Keratinocyte (primary cell): ENCODE data around the gene ZBTB24. TPM values are rescaled to one million over a fixed set of nuclear protein-coding genes. Genes with fewer than 3 reads are reported as not detected.

ENCODE experiments used
- DNase-seq: peaks from one replicate; pipeline ENCODE4 v3.0.0-alpha.2; 2011; ENCODE audit warnings: low read depth, missing footprints, low spot score
- FAIRE-seq: peaks from 2 replicates; lab custom pipeline; 2011; peaks lifted over from hg19 to GRCh38; lab: Jason Lieb, UNC
- H2AFZ ChIP-seq: 2 replicates; pipeline ENCODE4 v1.6.0; 2012; ENCODE audit warnings: low read length, control low read depth, inconsistent platforms; ENCODE audit not compliant: control insufficient read depth
- H3K27ac ChIP-seq: 2 replicates; pipeline ENCODE4 v1.5.1; 2011; ENCODE audit warnings: low read length; ENCODE audit not compliant: control insufficient read depth, insufficient read depth
- H3K27me3 ChIP-seq: 3 replicates; pipeline ENCODE4 v1.6.0; 2011; ENCODE audit warnings: low read length; ENCODE audit not compliant: control insufficient read depth, insufficient read depth; ENCODE audit errors: extremely low read depth
- H3K36me3 ChIP-seq, 2 experiments: 2 replicates in 1 of 2; 3 replicates in 1 of 2; pipeline ENCODE4 v1.5.1; 2011; ENCODE audit warnings: low read length in 2 of 2, mild to moderate bottlenecking in 1 of 2; ENCODE audit not compliant: control insufficient read depth in 2 of 2, insufficient read depth in 2 of 2; ENCODE audit errors: extremely low read depth in 1 of 2
- H3K4me1 ChIP-seq: 3 replicates; pipeline ENCODE4 v1.5.1; 2011; ENCODE audit warnings: low read length; ENCODE audit not compliant: control insufficient read depth, insufficient read depth; ENCODE audit errors: extremely low read depth
- H3K4me2 ChIP-seq: 3 replicates; pipeline ENCODE4 v1.6.0; 2011; ENCODE audit warnings: low read depth, low read length; ENCODE audit not compliant: control insufficient read depth, insufficient read depth; ENCODE audit errors: extremely low read depth
- H3K4me3 ChIP-seq, 3 experiments: fragments of 200-600 bp in 1 of 3; sonication (generic) in 1 of 3; 2 replicates in 2 of 3; 3 replicates in 1 of 3; pipeline ENCODE4 v1.5.1; 2011 to 2016; ENCODE audit warnings: low read length in 3 of 3, mild to moderate bottlenecking in 3 of 3, control low read depth in 2 of 3, inconsistent platforms in 1 of 3, low read depth in 1 of 3, mixed read lengths in 1 of 3, mixed run types in 1 of 3, moderate library complexity in 1 of 3; ENCODE audit not compliant: control insufficient read depth in 2 of 3, insufficient read depth in 2 of 3; ENCODE audit errors: extremely low read depth in 1 of 3
- H3K79me2 ChIP-seq: 2 replicates; pipeline ENCODE4 v1.6.0; 2012; ENCODE audit warnings: low read length; ENCODE audit not compliant: control insufficient read depth, insufficient read depth
- H3K9ac ChIP-seq: 3 replicates; pipeline ENCODE4 v1.6.0; 2011; ENCODE audit warnings: low read length; ENCODE audit not compliant: control insufficient read depth, insufficient read depth; ENCODE audit errors: extremely low read depth
- H3K9me1 ChIP-seq: 3 replicates; pipeline ENCODE4 v1.6.0; 2011; ENCODE audit warnings: low read length; ENCODE audit not compliant: control insufficient read depth, insufficient read depth; ENCODE audit errors: extremely low read depth
- H3K9me3 ChIP-seq: 2 replicates; pipeline ENCODE4 v1.5.1; 2012; ENCODE audit warnings: low read depth, low read length; ENCODE audit not compliant: control insufficient read depth
- H4K20me1 ChIP-seq: 3 replicates; pipeline ENCODE4 v1.6.0; 2011; ENCODE audit warnings: low read length; ENCODE audit not compliant: control insufficient read depth, insufficient read depth; ENCODE audit errors: extremely low read depth
- EZH2 ChIP-seq: IDR thresholded peaks from one replicate; pipeline ENCODE4 v1.6.1; 2012; ENCODE audit warnings: inconsistent platforms, mild to moderate bottlenecking, low read length, moderate library complexity
- dilution Hi-C: fragments of 300-500 bp; cut with MboI; formaldehyde crosslinking; loops from one replicate; pipeline ENCODE4 v1.7.0; 2020; ENCODE audit warnings: low sequenced_read_pairs; ENCODE audit not compliant: extremely low pct_ligation_motif_present
- polyA plus RNA-seq, 5 experiments: library from polyadenylated mRNA; depleted of rRNA in 3 of 5; stranded (reverse) in 3 of 5; stranded (forward) in 1 of 5; unstranded in 1 of 5; fragments of >200 nt; gene quantifications; 1 replicate in 1 of 5; 2 replicates in 3 of 5; 3 replicates in 1 of 5; pipeline versions ENCODE4 v1.2.1 to v1.2.3, GENCODE V29; 2011 to 2012; ENCODE audit warnings: missing spikeins in 2 of 5, low read depth in 1 of 5, low replicate concordance in 1 of 5
- TF ChIP-seq, protein P1 (sequence below), 3 experiments: IDR thresholded peaks in 1 of 3; conservative IDR thresholded peaks in 1 of 3; optimal IDR thresholded peaks in 1 of 3; 2 replicates in 2 of 3; 3 replicates in 1 of 3; pipeline versions ENCODE3 to v1.5.1; 2011; ENCODE audit warnings: low read length in 3 of 3, mild to moderate bottlenecking in 3 of 3, moderate library complexity in 2 of 3, control low read depth in 1 of 3, inconsistent platforms in 1 of 3; ENCODE audit not compliant: insufficient read depth in 2 of 3; ENCODE audit errors: extremely low read depth in 1 of 3

ZBTB24 gene
- polyA plus RNA-seq, 1 donor (not counting 4 experiments of a cell fraction or from before 2014, with no cell fraction given) = 4.6 TPM

DNA sequence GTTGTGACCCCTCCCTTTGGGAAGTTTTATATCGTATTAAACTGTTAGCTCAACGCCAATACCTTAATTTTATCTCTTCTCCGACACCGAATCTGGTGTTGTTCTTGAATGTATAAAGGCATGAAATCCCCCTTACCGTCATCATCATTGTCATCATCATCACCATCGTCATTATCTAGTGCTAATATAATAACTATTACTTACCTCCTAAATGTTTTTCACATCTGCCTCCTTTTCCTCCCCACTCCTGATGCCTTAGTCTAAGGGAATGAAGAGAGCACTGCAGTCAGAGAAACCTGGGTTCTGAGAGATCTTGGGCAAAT is 677 bp upstream of the ZBTB24 start:
- Histone ChIP-seq H3K36me3 (peaks cover 2 to 16% of the 10 kb centered on the region in 2 experiments), H3K9ac (peak overlapping the region; percentile 14), H2AFZ (peak overlapping the region; percentile 64), H3K79me2 (peaks cover 31% of the 10 kb centered on the region), H3K27ac (no peak overlapping the region), H3K4me2 (peak overlapping the region; percentile 75), H3K27me3 (no peaks in the 10 kb centered on the region), H3K9me3 (no peaks in the 10 kb centered on the region), H3K9me1 (no peaks in the 10 kb centered on the region), H4K20me1 (no peaks in the 10 kb centered on the region), H3K4me3 (peak overlapping the region; percentile 4 to 58 (median 18)), H3K4me1 (peaks cover 23% of the 10 kb centered on the region)
- DNase-seq = no peak
- TF ChIP-seq, protein P1, sequence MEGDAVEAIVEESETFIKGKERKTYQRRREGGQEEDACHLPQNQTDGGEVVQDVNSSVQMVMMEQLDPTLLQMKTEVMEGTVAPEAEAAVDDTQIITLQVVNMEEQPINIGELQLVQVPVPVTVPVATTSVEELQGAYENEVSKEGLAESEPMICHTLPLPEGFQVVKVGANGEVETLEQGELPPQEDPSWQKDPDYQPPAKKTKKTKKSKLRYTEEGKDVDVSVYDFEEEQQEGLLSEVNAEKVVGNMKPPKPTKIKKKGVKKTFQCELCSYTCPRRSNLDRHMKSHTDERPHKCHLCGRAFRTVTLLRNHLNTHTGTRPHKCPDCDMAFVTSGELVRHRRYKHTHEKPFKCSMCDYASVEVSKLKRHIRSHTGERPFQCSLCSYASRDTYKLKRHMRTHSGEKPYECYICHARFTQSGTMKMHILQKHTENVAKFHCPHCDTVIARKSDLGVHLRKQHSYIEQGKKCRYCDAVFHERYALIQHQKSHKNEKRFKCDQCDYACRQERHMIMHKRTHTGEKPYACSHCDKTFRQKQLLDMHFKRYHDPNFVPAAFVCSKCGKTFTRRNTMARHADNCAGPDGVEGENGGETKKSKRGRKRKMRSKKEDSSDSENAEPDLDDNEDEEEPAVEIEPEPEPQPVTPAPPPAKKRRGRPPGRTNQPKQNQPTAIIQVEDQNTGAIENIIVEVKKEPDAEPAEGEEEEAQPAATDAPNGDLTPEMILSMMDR (optimal IDR thresholded peaks at IDR 0.05 in 1 of 3, IDR thresholded peaks at IDR 0.05 in 1 of 3, conservative IDR thresholded peaks at IDR 0.05 in 1 of 3; ENCODE audit: extremely low read depth in 1 of 3, insufficient read depth in 2 of 3, low read length in 3 of 3) = no peak
- no peak for TF ChIP-seq EZH2
- dilution Hi-C loops = no loop called here
- FAIRE-seq = no peak

DNA sequence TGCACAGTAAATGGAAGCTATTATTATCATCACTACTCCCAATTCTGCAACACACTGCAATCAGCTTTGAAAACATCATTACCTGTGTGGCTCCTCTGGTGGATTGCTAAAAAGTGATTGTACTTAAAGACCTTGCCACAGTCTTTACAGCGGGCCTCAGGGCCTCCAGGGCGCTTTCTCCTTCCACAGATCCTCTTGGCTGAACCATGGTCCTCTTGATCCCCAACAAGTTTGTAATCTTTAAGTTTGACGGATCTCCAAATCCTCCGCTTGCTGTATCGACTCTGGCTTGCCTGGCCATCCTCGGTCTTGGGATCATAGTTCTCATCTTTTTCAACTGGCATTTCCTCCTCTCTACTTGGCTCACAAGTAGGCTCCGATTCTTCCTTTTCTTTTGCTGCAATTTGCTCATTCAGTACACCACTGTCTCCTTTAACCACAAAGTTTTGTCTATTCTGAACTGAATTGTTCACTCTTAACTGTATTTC is 2.0 kb downstream of the ZBTB24 start:
- Histone ChIP-seq H3K36me3 (peaks cover 5 to 21% of the 10 kb centered on the region in 2 experiments), H3K79me2 (peaks cover 51% of the 10 kb centered on the region), H3K27ac (no peak overlapping the region), H4K20me1 (peaks cover 3% of the 10 kb centered on the region), H3K4me3 (peak overlapping the region in 1 of 3 experiments; percentile 24), H3K4me1 (peaks cover 26% of the 10 kb centered on the region), H3K4me2 (peak overlapping the region; percentile 39), H3K9ac (no peak overlapping the region), H3K27me3 (no peaks in the 10 kb centered on the region), H3K9me3 (no peaks in the 10 kb centered on the region), H2AFZ (no peak overlapping the region), H3K9me1 (peaks cover 3% of the 10 kb centered on the region)
- TF ChIP-seq EZH2 = no peak
- TF ChIP-seq, protein P1 (optimal IDR thresholded peaks at IDR 0.05 in 1 of 3, IDR thresholded peaks at IDR 0.05 in 1 of 3, conservative IDR thresholded peaks at IDR 0.05 in 1 of 3; ENCODE audit: extremely low read depth in 1 of 3, insufficient read depth in 2 of 3, low read length in 3 of 3) = no peak
- dilution Hi-C loops = no loop called here
- no peak for DNase-seq
- FAIRE-seq = no peak
